Stimulated activated CD4-positive, alpha-beta T cell treated with anti-CD3 and anti-CD28 coated beads, Interleukin-2, amount 100 ng/mL, for 48 hours (primary cell): ENCODE data around the gene TEX12.
A peak's percentile ranks its signal among the peaks of the same experiment; 100 is the strongest.

Source experiments
- DNase-seq, 2 donors: peaks; one replicate each; pipeline ENCODE4 v3.0.0-alpha.2; 2020

The TEX12 gene

GRCh38 chr11:112215621-112216020 lies 48.4 kb downstream of the TEX12 start:
- no peak for DNase-seq

GRCh38 chr11:112216561-112217105 lies 49.5 kb downstream of the TEX12 start:
- no peak for DNase-seq

GRCh38 chr11:112219476-112220232 lies 52.5 kb downstream of the TEX12 start:
- peak; percentile 19 to 20 for DNase-seq

GRCh38 chr11:112221274-112221835 lies 54.2 kb downstream of the TEX12 start:
- DNase-seq, result no peak
